Skeletal muscle cell (primary cell): ENCODE results near the gene CALCR.
"Not testable (repeated sequence)": the region's sequence is repeated elsewhere in the genome, so short reads cannot be mapped to it uniquely, and the experiment has no call there.

ENCODE experiments used
- DNase-seq: peaks from one replicate; pipeline ENCODE4 v3.0.0-alpha.2; 2010; ENCODE audit warnings: low read depth
- H3K4me3 ChIP-seq: 2 replicates; pipeline ENCODE4 v1.5.1; 2011; ENCODE audit warnings: low read depth, mild to moderate bottlenecking, control low read depth, low read length, moderate library complexity

CALCR gene

GRCh38 chr7:93563584-93563983 lies 10.9 kb downstream of the CALCR start:
- no peak for DNase-seq
- no peak overlapping the region for H3K4me3 ChIP-seq

DNA sequence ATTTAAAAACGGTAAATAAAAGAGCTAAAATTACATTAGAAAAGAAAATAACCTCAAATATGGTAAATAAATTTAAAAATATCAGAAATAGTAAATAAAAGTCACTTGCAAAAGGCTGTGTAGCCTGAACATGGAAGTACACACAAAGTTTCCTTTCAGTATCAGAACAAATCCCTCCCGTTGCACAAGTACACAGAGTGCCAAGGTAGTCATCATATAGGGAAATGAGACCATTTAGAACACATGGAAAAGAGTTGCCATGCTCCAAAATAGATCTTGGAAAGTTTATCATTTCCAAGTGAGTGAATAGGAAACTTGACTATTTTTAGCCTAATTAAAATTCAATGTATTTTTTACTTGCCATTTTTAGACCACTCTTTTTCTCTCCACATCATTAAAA lies 11.6 kb downstream of the CALCR start:
- DNase-seq, result no peak
- no peak overlapping the region for H3K4me3 ChIP-seq

DNA sequence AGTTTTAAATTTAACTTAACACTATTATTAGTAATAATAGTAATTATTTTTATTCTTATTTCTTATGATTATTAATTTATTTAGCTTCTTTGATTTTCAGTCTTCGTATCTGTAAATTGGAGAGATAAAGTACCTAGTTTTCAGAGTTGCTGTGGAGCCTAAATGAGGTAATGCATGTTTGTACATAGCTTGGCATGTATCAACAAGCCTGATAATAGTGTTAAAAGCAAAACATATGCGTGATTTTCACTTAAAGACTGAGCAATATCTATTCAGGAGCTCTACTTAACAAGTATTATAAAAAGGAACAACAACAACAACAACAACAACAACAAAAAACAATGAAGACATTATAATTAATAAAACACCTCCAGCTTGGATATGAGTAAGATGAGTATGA lies 12.4 kb downstream of the CALCR start:
- no peak for DNase-seq
- no peak overlapping the region for H3K4me3 ChIP-seq

DNA sequence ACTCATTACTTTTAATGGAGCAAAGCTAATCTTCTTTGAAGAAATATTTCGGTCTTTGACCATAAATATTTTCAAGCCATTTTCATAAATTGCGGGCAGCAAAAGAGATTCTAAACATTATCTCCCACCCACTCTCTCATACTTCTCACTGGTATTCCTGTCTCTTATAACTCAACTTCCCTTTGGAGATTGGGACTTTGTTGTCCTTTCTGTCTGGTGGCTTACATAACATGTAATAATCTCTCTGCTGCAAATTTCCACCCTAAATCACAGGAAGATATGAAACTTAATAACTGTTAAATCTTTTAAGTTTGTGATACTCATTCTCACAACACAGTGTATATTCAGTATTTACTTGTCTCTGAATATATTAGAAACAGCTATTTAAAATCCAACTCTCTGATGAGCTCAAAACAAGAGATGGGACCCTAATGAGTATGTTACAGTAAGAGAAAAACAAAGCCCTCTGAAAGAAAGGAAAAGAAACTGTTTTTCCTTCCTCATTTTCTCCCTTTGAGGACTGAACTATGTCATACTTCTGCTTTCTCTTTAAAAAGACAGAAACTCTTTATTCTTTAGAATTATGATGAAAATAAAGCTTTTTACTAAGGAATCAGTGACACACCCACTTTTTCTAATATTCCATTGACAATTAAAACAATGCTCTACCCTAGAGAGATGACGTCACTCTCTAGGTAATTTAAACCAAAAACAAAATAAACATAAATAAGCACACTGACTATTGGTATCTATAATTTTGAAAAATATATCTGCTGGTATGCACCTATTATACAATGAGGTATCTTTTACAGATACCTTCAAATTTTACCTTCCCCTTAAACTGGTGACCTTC lies 14.7 kb downstream of the CALCR start:
- no peak overlapping the region for H3K4me3 ChIP-seq
- DNase-seq, result no peak

DNA sequence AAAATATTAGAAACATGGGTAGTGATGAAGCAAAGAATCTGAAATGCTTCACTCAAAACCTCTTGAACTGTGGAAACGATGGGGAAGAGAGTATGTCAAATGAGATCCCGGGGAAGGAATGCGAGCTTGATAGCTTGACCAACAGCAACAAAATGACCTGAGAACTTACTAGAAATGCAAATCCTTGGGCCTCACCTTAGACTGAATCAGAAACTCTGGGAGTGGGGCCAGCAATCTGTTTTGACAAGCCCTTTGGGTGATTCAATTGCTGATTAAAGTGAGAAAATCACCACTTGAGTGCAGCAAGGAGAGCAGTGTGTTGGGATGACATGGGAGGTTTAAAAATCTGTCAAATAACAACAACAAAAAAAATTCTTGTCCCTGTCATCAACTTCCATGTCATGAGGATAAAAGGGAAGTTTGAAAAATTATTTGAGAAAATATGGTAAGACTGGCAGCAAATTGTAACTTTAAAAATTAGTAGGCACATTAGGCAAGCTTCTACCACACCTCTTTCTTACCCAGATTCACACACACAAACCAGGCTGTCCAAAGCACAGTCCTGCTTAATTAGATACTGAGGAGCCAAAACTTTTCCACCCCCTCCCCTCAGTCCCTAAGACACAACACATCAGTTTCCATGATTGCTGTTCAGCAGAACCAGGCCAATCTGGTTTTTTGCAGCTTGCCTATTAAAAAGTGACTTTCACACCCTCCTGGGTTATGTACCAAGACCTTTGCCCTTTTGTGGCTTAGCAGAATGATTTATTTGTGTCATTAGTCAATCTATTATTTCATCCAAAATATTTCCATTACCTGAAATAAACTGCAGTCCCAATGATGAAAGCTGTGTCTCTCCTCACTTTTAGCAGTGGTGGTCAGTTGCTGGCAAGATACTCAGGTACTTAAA lies 15.6 kb downstream of the CALCR start:
- no peak for DNase-seq
- no peak overlapping the region for H3K4me3 ChIP-seq

DNA sequence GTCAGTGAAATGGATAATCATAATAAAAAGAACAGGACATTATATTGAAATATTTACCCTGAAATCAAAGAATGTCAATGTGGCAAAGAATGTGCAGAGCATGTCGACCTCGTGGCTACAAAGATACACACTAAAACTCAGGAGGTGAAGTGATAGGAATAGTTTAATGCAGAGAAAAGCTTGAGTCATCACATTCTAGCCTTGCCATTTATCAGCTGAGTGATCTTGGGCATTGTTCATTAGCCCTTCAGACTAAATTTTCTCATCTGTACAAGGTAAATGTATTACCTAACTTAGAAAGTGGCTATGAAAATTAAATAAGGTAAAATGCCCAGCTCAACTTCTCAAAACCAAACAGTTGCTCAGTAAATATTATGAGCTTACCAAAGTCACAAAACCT lies 22.6 kb downstream of the CALCR start:
- no peak for DNase-seq
- H3K4me3 ChIP-seq, result no peak overlapping the region

DNA sequence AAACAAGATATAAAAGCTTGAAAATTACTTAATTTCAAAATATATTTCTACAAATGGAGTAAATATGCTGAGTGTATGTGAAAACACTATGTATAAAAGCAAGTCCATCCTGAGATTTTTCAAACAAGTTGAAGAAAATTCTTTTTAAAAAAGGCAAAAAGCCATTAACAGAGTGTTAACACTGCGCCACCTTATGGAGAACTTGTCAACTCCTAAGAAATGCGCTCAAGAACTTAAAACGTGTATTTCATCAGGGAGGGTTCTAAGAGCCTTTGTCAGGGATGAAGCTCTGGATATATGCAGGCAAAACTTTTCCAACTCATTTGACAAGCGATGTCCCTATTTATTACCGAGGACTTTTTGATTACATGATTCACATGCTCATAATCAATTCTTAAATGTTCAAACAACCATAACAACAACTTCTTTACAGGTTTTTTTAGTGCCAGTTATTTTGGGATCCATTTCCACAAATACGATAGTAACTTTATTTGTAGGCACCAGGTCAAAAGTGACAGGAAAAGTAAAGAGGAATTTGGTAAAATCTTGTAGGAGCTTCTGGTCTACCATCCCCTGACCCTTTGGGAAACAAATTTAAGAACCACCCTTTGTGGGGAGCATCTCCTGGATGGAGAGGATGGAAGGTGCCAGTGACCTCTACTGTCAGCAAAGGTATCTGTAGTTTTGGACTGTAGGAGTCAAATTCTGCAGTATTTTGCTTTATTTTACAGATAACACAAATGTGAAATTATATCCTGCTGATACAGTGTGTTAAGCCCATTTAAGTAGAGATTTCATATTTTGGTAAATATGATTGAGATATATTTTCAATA lies 23.2 kb downstream of the CALCR start:
- no peak overlapping the region for H3K4me3 ChIP-seq
- no peak for DNase-seq

DNA sequence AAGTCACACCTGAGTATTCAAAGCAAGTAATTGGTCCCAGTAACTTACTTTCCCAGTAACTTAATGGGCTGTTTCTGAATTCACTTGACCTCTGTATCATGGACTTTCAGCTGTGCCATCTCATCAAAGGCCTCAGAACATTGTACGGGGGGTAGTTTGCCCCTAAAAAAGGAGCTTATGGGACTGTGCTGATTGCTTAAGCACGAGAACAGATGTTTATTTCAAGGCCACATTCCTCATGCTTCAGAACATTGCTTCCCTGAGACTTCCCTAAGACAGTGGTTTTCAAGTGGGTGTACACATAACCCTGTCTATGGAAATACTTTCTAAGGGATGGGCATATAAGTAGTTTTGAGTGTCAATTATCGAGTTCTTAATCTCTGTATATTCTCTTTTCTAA lies 26.8 kb downstream of the CALCR start:
- no peak for DNase-seq
- no peak overlapping the region for H3K4me3 ChIP-seq

GRCh38 chr7:93544691-93545090 lies 29.8 kb downstream of the CALCR start:
- no peak overlapping the region for H3K4me3 ChIP-seq
- no peak for DNase-seq

DNA sequence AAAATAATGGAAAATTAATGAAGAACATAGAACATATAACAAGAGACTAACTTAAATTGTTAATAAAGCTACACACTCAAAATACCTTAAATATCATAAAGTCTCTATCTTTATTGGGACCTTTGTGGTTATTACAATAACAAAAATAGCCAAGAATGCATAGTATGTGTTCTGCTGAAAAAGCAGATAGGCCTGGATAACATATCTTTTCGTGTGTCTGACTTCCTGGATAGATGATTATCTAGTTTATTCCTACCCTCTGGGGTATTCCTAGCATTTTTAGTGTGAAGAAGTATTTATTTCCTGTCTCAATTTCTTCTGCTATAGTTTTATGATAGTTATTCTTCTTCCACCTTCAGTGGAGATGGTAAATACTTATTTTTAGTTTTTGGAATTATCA lies 36.5 kb downstream of the CALCR start:
- no peak for DNase-seq
- H3K4me3 ChIP-seq, result no peak overlapping the region

DNA sequence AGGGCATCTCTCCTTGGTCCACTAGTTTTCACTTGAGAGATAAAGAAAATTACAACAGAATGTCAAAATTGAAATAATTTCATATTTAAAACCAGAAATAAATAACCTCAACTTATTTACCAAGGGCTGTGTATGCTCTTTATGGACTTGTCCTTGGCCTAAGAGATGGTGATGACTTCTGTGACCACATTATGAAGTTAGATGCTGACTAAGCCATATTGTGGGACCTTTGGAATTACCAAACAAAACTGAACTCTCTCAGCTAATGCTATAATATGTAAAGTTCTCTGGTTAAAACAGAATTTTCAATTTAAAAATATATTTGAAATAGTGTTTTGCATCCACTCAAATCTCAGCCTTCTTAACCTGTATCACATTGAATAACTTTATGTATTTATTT lies 38.9 kb downstream of the CALCR start:
- H3K4me3 ChIP-seq, result no peak overlapping the region
- no peak for DNase-seq

DNA sequence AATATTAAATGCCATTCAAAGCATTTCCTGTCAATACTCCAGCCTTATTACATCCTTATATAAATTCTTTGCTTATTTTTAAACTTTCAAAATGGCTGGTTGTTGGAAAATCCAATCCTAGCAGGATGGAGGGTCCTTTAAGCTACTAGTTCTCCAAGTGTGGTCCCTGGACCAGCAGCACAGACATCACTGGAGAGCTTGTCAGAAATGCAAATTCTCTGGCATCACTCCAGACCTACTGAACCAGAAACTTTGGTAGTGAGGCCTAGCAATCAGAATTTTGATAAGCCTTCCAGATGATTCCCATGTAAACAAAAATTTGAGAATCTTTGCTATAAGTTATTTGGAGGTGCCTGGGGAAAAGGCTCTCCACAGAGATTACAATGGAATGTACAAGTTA lies 43.8 kb downstream of the CALCR start:
- DNase-seq, result no peak
- no peak overlapping the region for H3K4me3 ChIP-seq

DNA sequence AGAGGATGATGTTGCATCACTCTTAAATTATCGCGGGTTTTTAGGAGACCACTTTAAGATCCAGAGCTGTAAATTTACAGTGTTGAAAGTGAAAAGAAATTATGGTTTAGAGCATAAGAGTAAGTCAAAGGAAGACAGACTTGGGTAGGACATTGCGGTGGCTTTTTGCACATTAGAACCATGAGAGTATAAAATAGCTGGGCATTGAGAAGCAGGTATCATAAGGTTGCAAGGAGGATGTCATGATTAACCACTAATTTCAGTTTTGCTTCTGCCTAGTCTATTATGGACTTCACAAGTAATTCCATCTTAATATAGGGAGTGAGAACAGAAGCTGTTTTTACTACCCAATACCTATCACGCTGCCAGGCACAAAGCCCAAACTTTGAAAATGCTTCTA lies 57.7 kb downstream of the CALCR start:
- no peak for DNase-seq
- no peak overlapping the region for H3K4me3 ChIP-seq

DNA sequence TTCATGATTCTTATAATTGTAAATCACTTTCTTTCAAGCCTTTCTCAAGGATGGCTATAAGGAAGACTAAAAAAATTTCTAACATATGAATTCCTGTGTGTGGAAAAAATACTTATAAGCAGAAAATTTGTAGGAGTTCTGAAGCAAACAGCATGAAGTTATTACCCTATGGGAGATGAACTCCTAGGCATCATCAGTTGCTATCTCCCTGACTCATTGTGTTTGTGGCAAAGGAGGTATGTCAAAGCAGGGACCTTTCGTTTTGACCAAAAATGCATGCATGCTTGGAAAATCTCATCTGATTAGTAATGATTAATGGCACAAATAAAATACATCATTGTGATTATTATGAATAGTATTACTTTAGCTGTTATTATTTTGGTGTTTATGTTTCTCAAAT lies 59.4 kb downstream of the CALCR start:
- no peak overlapping the region for H3K4me3 ChIP-seq
- DNase-seq, result no peak

GRCh38 chr7:93509303-93509702 lies 65.2 kb downstream of the CALCR start:
- H3K4me3 ChIP-seq, result no peak overlapping the region
- DNase-seq, result no peak

DNA sequence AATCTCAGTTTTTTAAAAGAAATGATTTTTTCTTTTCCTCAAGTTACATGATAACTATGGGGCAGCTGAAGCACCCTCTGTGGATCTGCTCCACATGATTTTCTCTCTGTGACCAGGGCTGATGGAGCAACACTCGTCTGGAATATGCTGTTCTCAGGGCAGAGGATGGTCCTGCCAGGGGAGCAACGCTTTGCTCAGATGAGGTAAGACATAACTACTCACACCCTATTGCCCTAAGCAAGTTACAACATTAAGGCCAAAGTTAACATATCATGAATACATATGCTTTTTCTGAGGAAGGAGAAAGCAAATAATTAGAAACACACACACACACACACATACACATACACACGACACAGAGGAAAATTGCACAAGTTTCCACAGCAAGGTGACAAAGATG lies 71.4 kb downstream of the CALCR start:
- no peak for DNase-seq
- no peak overlapping the region for H3K4me3 ChIP-seq

DNA sequence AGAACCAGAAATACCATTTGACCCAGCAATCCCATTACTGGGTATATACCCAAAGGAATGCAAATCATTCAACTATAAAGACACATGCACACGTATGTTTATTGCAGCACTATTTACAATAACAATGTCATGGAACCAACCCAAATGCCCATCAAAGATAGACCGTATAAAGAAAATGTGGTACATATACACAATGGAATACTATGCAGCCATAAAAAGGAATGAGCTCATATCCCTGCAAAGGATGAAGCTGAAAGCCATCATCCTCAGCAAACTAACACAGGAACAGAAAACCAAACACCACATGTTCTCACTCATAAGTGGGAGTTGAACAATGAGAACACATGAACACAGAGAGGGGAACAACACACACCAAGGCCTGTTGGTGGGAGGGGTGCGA lies 82.7 kb downstream of the CALCR start:
- DNase-seq, H3K4me3 ChIP-seq: not testable (repeated sequence)

- no peak for DNase-seq
Observed at GRCh38 chr7:93476491-93477344, 97.8 kb downstream of the CALCR start.

DNA sequence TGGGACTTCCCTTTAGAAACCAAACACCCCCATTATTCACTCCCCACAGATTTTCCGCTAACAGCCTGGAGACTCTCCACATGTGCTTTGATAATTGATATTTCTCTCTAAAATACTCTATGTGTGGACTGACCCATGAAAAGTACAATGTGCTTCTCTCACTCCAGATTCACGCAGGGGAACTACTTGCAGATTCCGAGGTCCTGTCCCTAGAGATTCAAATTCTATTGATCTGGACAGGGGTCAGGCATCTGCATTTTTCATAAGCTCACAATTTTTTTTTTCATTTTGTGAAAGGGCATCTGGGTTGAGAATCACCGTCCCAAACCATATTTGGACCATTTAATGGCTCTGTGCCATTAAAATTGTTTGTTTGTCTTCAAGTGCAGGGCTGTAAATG lies 98.7 kb downstream of the CALCR start:
- no peak overlapping the region for H3K4me3 ChIP-seq
- no peak for DNase-seq

More at GRCh38 chr7:93476491-93477344, 97.8 kb downstream of the CALCR start:
- no peak overlapping the region for H3K4me3 ChIP-seq
